PC-3 (cell line): ENCODE data around the gene THRB.

Source experiments
- CTCF ChIP-seq: fragments of 300-600 bp; sonication (generic); conservative IDR thresholded peaks from 2 replicates; pipeline ENCODE4 v1.5.1; 2017; ENCODE audit warnings: antibody characterized with exemption, low read depth, mild to moderate bottlenecking, low read length
- EZH2 ChIP-seq: fragments of 300-600 bp; sonication (generic); IDR thresholded peaks from one replicate; pipeline ENCODE4 v1.6.1; 2017; ENCODE audit warnings: antibody characterized with exemption, mild to moderate bottlenecking, low read length; ENCODE audit not compliant: unreplicated experiment
- EZH2phosphoT487 ChIP-seq: fragments of 300-600 bp; sonication (generic); IDR thresholded peaks from 2 replicates; pipeline ENCODE4 v1.6.1; 2018; ENCODE audit warnings: mild to moderate bottlenecking, antibody characterized with exemption, low read length, borderline replicate concordance

DNA sequence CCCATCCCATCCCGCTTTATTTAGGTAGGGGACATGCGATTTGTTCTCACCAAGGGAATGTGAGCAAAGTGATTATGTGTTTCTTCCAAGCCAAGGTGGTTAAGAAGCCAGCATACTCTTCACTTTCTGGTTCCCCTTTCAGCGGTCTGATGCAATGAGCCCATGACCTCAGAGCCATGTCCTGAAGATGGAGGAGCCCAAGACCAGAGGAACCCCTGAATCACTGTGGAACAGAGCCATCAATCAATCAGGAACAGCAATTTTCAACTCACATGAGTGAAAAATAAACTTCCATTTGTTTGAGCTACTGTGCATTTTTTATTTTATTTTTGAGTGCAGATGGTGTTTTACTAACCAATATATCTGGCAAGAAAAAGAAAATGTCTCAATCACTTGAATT lies 10.8 kb downstream of the THRB start:
- TF ChIP-seq EZH2 (no peak), CTCF (no peak), EZH2phosphoT487 (no peak)
